Endothelial cell of umbilical vein (primary cell): ENCODE measurements around the gene MAL.

Experiments
- EZH2 ChIP-seq: IDR thresholded peaks from 2 replicates; pipeline ENCODE4 v1.6.1; 2012; ENCODE audit warnings: borderline replicate concordance, low read depth, mild to moderate bottlenecking, moderate library complexity, low read length, inconsistent platforms; ENCODE audit not compliant: severe bottlenecking
- FOS ChIP-seq: IDR thresholded peaks from 2 replicates; pipeline ENCODE4 v1.6.1; 2011; ENCODE audit warnings: mild to moderate bottlenecking, low read length, moderate library complexity, borderline replicate concordance; ENCODE audit not compliant: insufficient read depth
- JUN ChIP-seq: IDR thresholded peaks from 2 replicates; pipeline ENCODE4 v1.6.1; 2011; ENCODE audit warnings: borderline replicate concordance, low read depth; ENCODE audit not compliant: insufficient read length, insufficient read depth
- POLR2A ChIP-seq: IDR thresholded peaks from 2 replicates; pipeline ENCODE4 v1.6.1; 2012; ENCODE audit warnings: low read depth, mild to moderate bottlenecking, control low read depth, low read length
- POLR2AphosphoS5 ChIP-seq: IDR thresholded peaks from 2 replicates; pipeline ENCODE4 v1.6.1; 2012; ENCODE audit warnings: low read depth, mild to moderate bottlenecking, control low read depth, low read length, moderate library complexity; ENCODE audit not compliant: insufficient read depth
- TF ChIP-seq, protein P1 (sequence below), 2 donors: IDR thresholded peaks; 1 replicate in 1 of 2; 2 replicates in 1 of 2; pipeline ENCODE4 v1.5.1; 2011; ENCODE audit warnings: low read length in 2 of 2, mild to moderate bottlenecking in 2 of 2, moderate library complexity in 2 of 2, control low read depth in 1 of 2, inconsistent platforms in 1 of 2, low read depth in 1 of 2; ENCODE audit not compliant: insufficient read depth in 1 of 2; ENCODE audit errors: extremely low read depth in 1 of 2
- TF ChIP-seq, protein P2 (sequence below): IDR thresholded peaks from 2 replicates; pipeline ENCODE4 v1.6.1; 2011; ENCODE audit not compliant: insufficient read depth, insufficient read length

DNA sequence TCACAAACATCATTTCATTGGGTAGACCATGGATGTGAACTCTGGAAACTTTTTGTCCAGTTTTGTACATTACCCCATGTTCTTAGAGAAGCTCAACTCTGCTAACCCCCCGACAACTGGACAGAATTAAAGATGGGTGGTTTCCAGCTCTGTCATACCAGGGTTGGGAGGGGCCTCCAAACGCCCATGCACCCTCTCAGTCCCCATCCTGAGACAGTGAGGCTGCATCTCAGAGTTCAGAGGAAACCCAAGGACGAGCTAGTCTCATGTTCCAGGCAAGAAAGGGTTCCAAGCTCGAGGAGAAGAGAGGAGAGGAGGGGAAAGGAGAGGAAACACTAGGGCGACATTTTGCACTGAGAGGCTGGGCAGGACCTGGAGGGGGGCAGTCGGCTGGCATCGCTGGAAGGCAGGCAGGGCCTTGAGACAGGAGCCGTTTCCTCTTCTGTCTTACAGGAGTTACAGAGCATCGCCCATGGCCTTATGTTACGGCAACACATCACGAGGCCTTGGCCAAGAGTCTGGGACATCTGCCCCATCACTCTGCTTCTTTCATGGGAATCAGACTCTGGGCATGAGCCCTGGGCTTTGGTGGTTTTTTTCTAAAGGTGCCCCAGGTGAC is 16.4 kb downstream of the MAL start:
- TF ChIP-seq POLR2A (no peak), EZH2 (no peak), POLR2AphosphoS5 (no peak), JUN (no peak), FOS (no peak)
- TF ChIP-seq, protein P1, sequence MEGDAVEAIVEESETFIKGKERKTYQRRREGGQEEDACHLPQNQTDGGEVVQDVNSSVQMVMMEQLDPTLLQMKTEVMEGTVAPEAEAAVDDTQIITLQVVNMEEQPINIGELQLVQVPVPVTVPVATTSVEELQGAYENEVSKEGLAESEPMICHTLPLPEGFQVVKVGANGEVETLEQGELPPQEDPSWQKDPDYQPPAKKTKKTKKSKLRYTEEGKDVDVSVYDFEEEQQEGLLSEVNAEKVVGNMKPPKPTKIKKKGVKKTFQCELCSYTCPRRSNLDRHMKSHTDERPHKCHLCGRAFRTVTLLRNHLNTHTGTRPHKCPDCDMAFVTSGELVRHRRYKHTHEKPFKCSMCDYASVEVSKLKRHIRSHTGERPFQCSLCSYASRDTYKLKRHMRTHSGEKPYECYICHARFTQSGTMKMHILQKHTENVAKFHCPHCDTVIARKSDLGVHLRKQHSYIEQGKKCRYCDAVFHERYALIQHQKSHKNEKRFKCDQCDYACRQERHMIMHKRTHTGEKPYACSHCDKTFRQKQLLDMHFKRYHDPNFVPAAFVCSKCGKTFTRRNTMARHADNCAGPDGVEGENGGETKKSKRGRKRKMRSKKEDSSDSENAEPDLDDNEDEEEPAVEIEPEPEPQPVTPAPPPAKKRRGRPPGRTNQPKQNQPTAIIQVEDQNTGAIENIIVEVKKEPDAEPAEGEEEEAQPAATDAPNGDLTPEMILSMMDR (IDR thresholded peaks at IDR 0.05; ENCODE audit: extremely low read depth in 1 of 2, insufficient read depth in 1 of 2, low read depth in 1 of 2, low read length in 2 of 2): no peak
- TF ChIP-seq, protein P2, sequence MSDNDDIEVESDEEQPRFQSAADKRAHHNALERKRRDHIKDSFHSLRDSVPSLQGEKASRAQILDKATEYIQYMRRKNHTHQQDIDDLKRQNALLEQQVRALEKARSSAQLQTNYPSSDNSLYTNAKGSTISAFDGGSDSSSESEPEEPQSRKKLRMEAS: no peak
